Ascending aorta (tissue), 2 donors: Measurements from ENCODE around the gene CFAP74. TPM values are rescaled to one million over a fixed set of nuclear protein-coding genes. Genes with fewer than 3 reads are reported as not detected.

Experiments
- DNase-seq, 2 donors: peaks; one replicate each; pipeline ENCODE4 v3.0.0-alpha.2; 2019; ENCODE audit warnings: low spot score in 2 of 2
- H3K27ac ChIP-seq, 2 donors: fragments of 200-600 bp; sonication (generic); one replicate each; pipeline ENCODE4 v1.5.1; 2016 to 2017; ENCODE audit warnings: mild to moderate bottlenecking in 1 of 2
- H3K27me3 ChIP-seq: fragments of 200-600 bp; sonication (generic); one replicate; pipeline ENCODE4 v1.5.1; 2017
- H3K36me3 ChIP-seq, 2 donors: fragments of 200-600 bp; sonication (generic); one replicate each; pipeline ENCODE4 v1.5.1; 2016
- H3K4me1 ChIP-seq, 2 donors: fragments of 200-600 bp; sonication (generic); one replicate each; pipeline ENCODE4 v1.5.1; 2016 to 2017; ENCODE audit warnings: mild to moderate bottlenecking in 1 of 2
- H3K4me3 ChIP-seq, 2 donors: fragments of 200-600 bp; sonication (generic); one replicate each; pipeline ENCODE4 v1.5.1; 2016 to 2017; ENCODE audit warnings: mild to moderate bottlenecking in 1 of 2
- H3K9me3 ChIP-seq, 2 donors: fragments of 200-600 bp; sonication (generic); one replicate each; pipeline ENCODE4 v1.5.1; 2016
- CTCF ChIP-seq, 3 experiments: fragments of 200-600 bp in 2 of 3; fragments of 450-650 bp in 1 of 3; sonication (generic) in 2 of 3; IDR thresholded peaks; one replicate each; pipeline ENCODE4 v1.5.1; 2016 to 2019; ENCODE audit warnings: antibody characterized with exemption in 3 of 3, mild to moderate bottlenecking in 1 of 3, moderate library complexity in 1 of 3
- intact Hi-C: fragments of 100-400 bp; cut with DNase I; formaldehyde crosslinking; loops from one replicate; pipeline ENCODE4 v1.15.1; 2023
- total RNA-seq: library from RNA; depleted of rRNA; stranded (reverse); fragments of >200 nt; gene quantifications from one replicate; pipeline ENCODE4 v1.1.0, GENCODE V29; 2016

CFAP74 gene
- total RNA-seq, 1 donor from 2014 or later = not detected

DNA sequence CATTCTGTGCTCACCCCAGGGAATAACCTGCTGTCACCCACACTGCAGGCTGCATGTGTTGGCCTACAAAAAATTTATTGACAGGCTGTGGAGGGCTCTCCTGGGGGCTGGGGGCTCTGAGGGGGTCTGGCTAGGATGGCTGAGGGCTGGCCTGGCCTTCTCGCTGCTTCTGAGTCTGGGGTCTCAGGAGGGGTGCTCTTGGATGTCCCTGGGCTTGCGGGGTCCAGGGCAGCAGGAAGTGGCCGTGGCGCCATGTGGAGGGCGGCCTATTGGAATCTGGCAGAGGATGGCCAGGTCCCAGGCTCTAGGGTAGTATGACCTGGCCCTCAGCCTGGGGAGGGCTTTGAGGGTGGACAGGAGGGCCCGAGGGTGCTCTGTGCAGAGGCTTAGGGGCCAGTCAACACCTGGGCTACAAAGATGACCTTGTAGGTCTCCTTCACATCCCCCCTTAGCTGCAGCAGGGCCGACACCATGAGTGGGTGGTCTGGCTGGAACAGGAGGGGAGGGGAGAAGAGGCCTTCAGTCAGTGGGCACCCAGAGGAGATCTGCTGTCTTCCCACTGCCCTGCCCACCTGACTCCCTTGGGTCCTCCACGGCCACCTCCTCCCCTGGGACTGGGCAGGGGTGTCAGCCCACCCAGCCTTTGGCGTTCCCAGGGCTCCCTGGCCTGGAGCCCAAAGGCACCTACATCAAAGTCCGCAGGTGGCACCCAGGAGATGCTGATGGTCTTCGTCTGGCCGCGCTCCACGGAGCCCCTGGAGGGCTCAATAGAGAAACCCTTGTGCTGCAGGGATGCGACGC is 81.5 kb downstream of the CFAP74 start:
- no peak overlapping the region for H3K27ac ChIP-seq
- H3K27me3 ChIP-seq = no peaks in the 10 kb centered on the region
- TF ChIP-seq CTCF (IDR thresholded peaks at IDR 0.05) = no peak
- intact Hi-C loops = no loop called here
- no peak for DNase-seq
- H3K4me3 ChIP-seq = no peak overlapping the region
- H3K36me3 ChIP-seq = no peaks in the 10 kb centered on the region
- H3K9me3 ChIP-seq = no peaks in the 10 kb centered on the region
- peaks cover 7% of the 10 kb centered on the region in 2 donors for H3K4me1 ChIP-seq

- intact Hi-C loops = no loop called here
- DNase-seq = no peak
- Histone ChIP-seq H3K9me3 (no peaks in the 10 kb centered on the region), H3K27ac (no peak overlapping the region), H3K36me3 (no peaks in the 10 kb centered on the region), H3K27me3 (no peaks in the 10 kb centered on the region), H3K4me1 (peaks cover 7% of the 10 kb centered on the region in 2 donors), H3K4me3 (no peak overlapping the region)
- TF ChIP-seq CTCF (IDR thresholded peaks at IDR 0.05) = no peak
Measured at GRCh38 chr1:1921459-1921862, 82.1 kb downstream of the CFAP74 start.

GRCh38 chr1:1920608-1921458 is 82.8 kb downstream of the CFAP74 start:
- H3K4me1 ChIP-seq = peaks cover 7% of the 10 kb centered on the region in 2 donors
- no peak overlapping the region for H3K4me3 ChIP-seq
- H3K36me3 ChIP-seq = no peaks in the 10 kb centered on the region
- intact Hi-C loops = no loop called here
- H3K27ac ChIP-seq = no peak overlapping the region
- TF ChIP-seq CTCF (IDR thresholded peaks at IDR 0.05) = no peak
- no peaks in the 10 kb centered on the region for H3K9me3 ChIP-seq
- no peaks in the 10 kb centered on the region for H3K27me3 ChIP-seq
- DNase-seq = no peak

- peak overlapping the region; percentile 54 to 71 for H3K4me3 ChIP-seq
- intact Hi-C loops = no loop called here
- no peak for DNase-seq
Measured at GRCh38 chr1:1920057-1920607, 83.5 kb downstream of the CFAP74 start.

More at GRCh38 chr1:1920057-1920607, 83.5 kb downstream of the CFAP74 start:
- H3K27ac ChIP-seq = peak overlapping the region in 1 of 2 donors; percentile 3
- no peaks in the 10 kb centered on the region for H3K36me3 ChIP-seq
- H3K27me3 ChIP-seq = no peaks in the 10 kb centered on the region
- TF ChIP-seq CTCF (IDR thresholded peaks at IDR 0.05) = no peak
- H3K9me3 ChIP-seq = no peaks in the 10 kb centered on the region
- peaks cover 7% of the 10 kb centered on the region in 2 donors for H3K4me1 ChIP-seq
